Endothelial cell of umbilical vein (primary cell): Measurements from ENCODE around the gene MAP3K7CL. TPM values are rescaled to one million over a fixed set of nuclear protein-coding genes. Genes with fewer than 3 reads are reported as not detected.

ENCODE experiments used
- BruUV-seq: library from RNA; stranded (reverse); fragments of 400-500 nt; replicated peaks from 2 replicates; lab custom pipeline; 2021; lab: Mats Ljungman, UMichigan
- CTCF ChIA-PET: fragments of 300-600, 350-600 bp; sonication (Branson Sonifier 250); formaldehyde crosslinking; loops from one replicate; lab custom pipeline; 2021; ENCODE audit warnings: antibody characterized with exemption, inconsistent platforms; lab: Charles Lee
- POLR2A ChIA-PET: fragments of 300-600, 350-600 bp; sonication (Branson Sonifier 250); formaldehyde crosslinking; loops from one replicate; lab custom pipeline; 2021; ENCODE audit warnings: antibody characterized with exemption, inconsistent platforms; lab: Charles Lee
- DNase-seq: peaks from one replicate; pipeline ENCODE4 v3.0.0-alpha.2; 2011; ENCODE audit warnings: low read depth, low spot score
- FAIRE-seq: peaks from 2 replicates; lab custom pipeline; 2011; peaks lifted over from hg19 to GRCh38; lab: Jason Lieb, UNC
- H2AFZ ChIP-seq: 2 replicates; pipeline ENCODE4 v1.6.0; 2012; ENCODE audit warnings: low read depth, low read length, control low read depth, inconsistent platforms
- H3K27ac ChIP-seq: 2 replicates; pipeline ENCODE4 v1.5.1; 2011; ENCODE audit warnings: low read depth, mild to moderate bottlenecking, control low read depth, low read length, moderate library complexity; ENCODE audit not compliant: insufficient read depth
- H3K27me3 ChIP-seq, 2 experiments: 2 replicates each; pipeline versions ENCODE4 v1.6.0 to v1.6.1; 2011; ENCODE audit warnings: low read length in 2 of 2, mixed read lengths in 1 of 2; ENCODE audit not compliant: control insufficient read depth in 2 of 2, insufficient read depth in 2 of 2
- H3K36me3 ChIP-seq, 2 experiments: 2 replicates in 1 of 2; 3 replicates in 1 of 2; pipeline ENCODE4 v1.5.1; 2011; ENCODE audit warnings: low read length in 2 of 2, mild to moderate bottlenecking in 1 of 2, moderate library complexity in 1 of 2; ENCODE audit not compliant: control insufficient read depth in 2 of 2, insufficient read depth in 2 of 2; ENCODE audit errors: extremely low read depth in 1 of 2
- H3K4me1 ChIP-seq: 3 replicates; pipeline ENCODE4 v1.5.1; 2011; ENCODE audit warnings: mild to moderate bottlenecking, low read length; ENCODE audit not compliant: control insufficient read depth, insufficient read depth; ENCODE audit errors: extremely low read depth
- H3K4me2 ChIP-seq: 2 replicates; pipeline ENCODE4 v1.6.1; 2011; ENCODE audit warnings: low read length, control low read depth, mixed read lengths; ENCODE audit not compliant: insufficient read depth
- H3K4me3 ChIP-seq, 3 experiments: fragments of 200-600 bp in 1 of 3; sonication (generic), shearing (Covaris generic) in 1 of 3; replicated peaks in 1 of 3; 2 replicates each; pipeline ENCODE4 v1.5.1; 2011 to 2016; ENCODE audit warnings: control low read depth in 3 of 3, low read length in 3 of 3, mild to moderate bottlenecking in 2 of 3, inconsistent platforms in 1 of 3, low read depth in 1 of 3, moderate library complexity in 1 of 3; ENCODE audit not compliant: insufficient read depth in 1 of 3
- H3K79me2 ChIP-seq: 2 replicates; pipeline ENCODE4 v1.6.0; 2012; ENCODE audit warnings: low read length, inconsistent platforms; ENCODE audit not compliant: control insufficient read depth, insufficient read depth
- H3K9ac ChIP-seq: replicated peaks from 2 replicates; pipeline ENCODE3; 2011; ENCODE audit warnings: low read length, control low read depth; ENCODE audit not compliant: insufficient read depth; ENCODE audit errors: extremely low read depth
- H3K9me1 ChIP-seq: replicated peaks from 3 replicates; pipeline ENCODE4 v1.6.0; 2011; ENCODE audit warnings: mild to moderate bottlenecking, low read length; ENCODE audit not compliant: control insufficient read depth, insufficient read depth; ENCODE audit errors: extremely low read depth
- H3K9me3 ChIP-seq: replicated peaks from 2 replicates; pipeline ENCODE4 v1.5.1; 2012; ENCODE audit warnings: low read length, inconsistent platforms; ENCODE audit not compliant: control insufficient read depth, insufficient read depth
- H4K20me1 ChIP-seq: replicated peaks from 2 replicates; pipeline ENCODE3; 2011; ENCODE audit warnings: mild to moderate bottlenecking, low read length; ENCODE audit not compliant: control insufficient read depth, insufficient read depth; ENCODE audit errors: extremely low read depth
- CTCF ChIP-seq, 2 donors: IDR thresholded peaks; 1 replicate in 1 of 2; 2 replicates in 1 of 2; pipeline ENCODE4 v1.5.1; 2011; ENCODE audit warnings: low read length in 2 of 2, mild to moderate bottlenecking in 2 of 2, moderate library complexity in 2 of 2, control low read depth in 1 of 2, inconsistent platforms in 1 of 2, low read depth in 1 of 2; ENCODE audit not compliant: insufficient read depth in 1 of 2; ENCODE audit errors: extremely low read depth in 1 of 2
- EZH2 ChIP-seq: IDR thresholded peaks from 2 replicates; pipeline ENCODE4 v1.6.1; 2012; ENCODE audit warnings: borderline replicate concordance, low read depth, mild to moderate bottlenecking, moderate library complexity, low read length, inconsistent platforms; ENCODE audit not compliant: severe bottlenecking
- FOS ChIP-seq: IDR thresholded peaks from 2 replicates; pipeline ENCODE4 v1.6.1; 2011; ENCODE audit warnings: mild to moderate bottlenecking, low read length, moderate library complexity, borderline replicate concordance; ENCODE audit not compliant: insufficient read depth
- GATA2 ChIP-seq: IDR thresholded peaks from 2 replicates; pipeline ENCODE4 v1.7.0; 2011; ENCODE audit warnings: low read depth, mild to moderate bottlenecking, moderate library complexity, mixed read lengths, low read length; ENCODE audit not compliant: insufficient read length, insufficient read depth
- JUN ChIP-seq: IDR thresholded peaks from 2 replicates; pipeline ENCODE4 v1.6.1; 2011; ENCODE audit warnings: borderline replicate concordance, low read depth; ENCODE audit not compliant: insufficient read length, insufficient read depth
- MAX ChIP-seq: IDR thresholded peaks from 2 replicates; pipeline ENCODE4 v1.6.1; 2011; ENCODE audit not compliant: insufficient read depth, insufficient read length
- MYC ChIP-seq: IDR thresholded peaks from one replicate; pipeline ENCODE4 v1.6.1; 2011; ENCODE audit warnings: mild to moderate bottlenecking, low read depth, low read length
- POLR2A ChIP-seq: IDR thresholded peaks from 2 replicates; pipeline ENCODE4 v1.6.1; 2012; ENCODE audit warnings: low read depth, mild to moderate bottlenecking, control low read depth, low read length
- POLR2AphosphoS5 ChIP-seq: IDR thresholded peaks from 2 replicates; pipeline ENCODE4 v1.6.1; 2012; ENCODE audit warnings: low read depth, mild to moderate bottlenecking, control low read depth, low read length, moderate library complexity; ENCODE audit not compliant: insufficient read depth
- dilution Hi-C: fragments of 300-500 bp; cut with MboI; formaldehyde crosslinking; loops from one replicate; pipeline ENCODE4 v1.15.0; 2019; ENCODE audit warnings: low sequenced_read_pairs; ENCODE audit not compliant: extremely low pct_ligation_motif_present
- intact Hi-C: fragments of 100-400 bp; cut with micrococcal nuclease; formaldehyde crosslinking; loops from one replicate; pipeline ENCODE4 v1.10.0; 2022
- polyA plus RNA-seq, 4 experiments: library from polyadenylated mRNA; depleted of rRNA in 3 of 4; stranded (reverse) in 3 of 4; unstranded in 1 of 4; fragments of >200 nt; gene quantifications; 2 replicates each; pipeline versions ENCODE4 v1.2.1 to v1.2.3, GENCODE V29; 2011 to 2012; ENCODE audit warnings: missing spikeins in 1 of 4
- total RNA-seq: library from RNA; stranded (reverse); gene quantifications from 2 replicates; pipeline ENCODE4 v1.2.3, GENCODE V29; 2021

Gene MAP3K7CL
- total and polyA plus RNA-seq, 2 donors (not counting 3 experiments of a cell fraction or from before 2014, with no cell fraction given) = 6.1 to 8.1 TPM

GRCh38 chr21:29213513-29214385, 83.3 kb downstream of the MAP3K7CL start:
- Histone ChIP-seq H3K27ac (no peak overlapping the region), H4K20me1 (no peaks in the 10 kb centered on the region), H3K27me3 (no peaks in the 10 kb centered on the region), H3K4me2 (no peak overlapping the region), H3K4me1 (peaks cover 33% of the 10 kb centered on the region), H3K4me3 (no peak overlapping the region), H3K9me3 (no peaks in the 10 kb centered on the region), H2AFZ (no peak overlapping the region), H3K79me2 (no peaks in the 10 kb centered on the region), H3K9me1 (no peaks in the 10 kb centered on the region), H3K36me3 (no peaks in the 10 kb centered on the region), H3K9ac (no peak overlapping the region)
- CTCF ChIA-PET = no interaction called here
- POLR2A ChIA-PET = no interaction called here
- dilution Hi-C loops = no loop called here
- no TSS peak for BruUV-seq
- DNase-seq (no peak), FAIRE-seq (no peak)
- intact Hi-C loops = no loop called here
- no peak for TF ChIP-seq MAX
- TF ChIP-seq POLR2AphosphoS5 = no peak
- TF ChIP-seq CTCF (IDR thresholded peaks at IDR 0.05; ENCODE audit: extremely low read depth in 1 of 2, insufficient read depth in 1 of 2, low read depth in 1 of 2, low read length in 2 of 2) = no peak
- no peak for TF ChIP-seq POLR2A
- no peak for TF ChIP-seq MYC
- TF ChIP-seq EZH2 = no peak
- TF ChIP-seq FOS = no peak
- TF ChIP-seq JUN = no peak
- no peak for TF ChIP-seq GATA2
